GM19467 (cell line): ENCODE data around the gene CARTPT.
A peak's percentile ranks its signal among the peaks of the same experiment; 100 is the strongest.

ENCODE experiments used
- ATAC-seq: cut with Tn5 transposase; IDR thresholded peaks from one replicate; pipeline ENCODE4 v1.9.1; 2021; ENCODE audit warnings: mild to moderate bottlenecking, moderate library complexity; ENCODE audit not compliant: unreplicated experiment

The CARTPT gene

DNA sequence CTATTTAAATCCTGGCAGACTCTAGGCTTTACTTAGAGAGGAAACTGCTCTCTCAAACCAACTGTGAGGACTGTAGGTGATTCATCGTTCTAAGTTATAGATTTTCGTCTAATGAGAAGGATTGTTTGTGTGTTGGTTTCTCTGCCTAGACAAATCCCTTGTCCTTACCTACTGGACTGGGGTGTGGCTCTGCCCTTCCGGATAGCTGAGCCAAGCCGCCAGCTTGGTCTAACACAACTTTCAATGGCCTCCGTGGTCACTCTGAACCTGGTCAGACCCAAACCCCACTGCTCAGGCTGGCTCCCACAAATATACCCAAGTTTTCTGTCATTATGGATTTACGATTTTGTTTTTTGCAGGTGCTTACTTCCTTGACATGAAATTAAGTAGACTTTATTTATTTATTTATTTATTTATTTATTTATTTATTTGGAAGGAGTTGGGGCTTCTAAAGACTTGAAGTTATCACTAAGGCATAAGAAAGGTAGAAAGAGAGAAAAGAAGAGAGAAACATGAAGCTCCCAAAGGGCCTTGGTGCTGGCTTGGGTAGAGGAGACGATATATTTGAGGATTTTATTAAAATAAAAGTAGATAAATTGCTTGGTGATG is 19.0 kb downstream of the CARTPT start:
- no peak for ATAC-seq

DNA sequence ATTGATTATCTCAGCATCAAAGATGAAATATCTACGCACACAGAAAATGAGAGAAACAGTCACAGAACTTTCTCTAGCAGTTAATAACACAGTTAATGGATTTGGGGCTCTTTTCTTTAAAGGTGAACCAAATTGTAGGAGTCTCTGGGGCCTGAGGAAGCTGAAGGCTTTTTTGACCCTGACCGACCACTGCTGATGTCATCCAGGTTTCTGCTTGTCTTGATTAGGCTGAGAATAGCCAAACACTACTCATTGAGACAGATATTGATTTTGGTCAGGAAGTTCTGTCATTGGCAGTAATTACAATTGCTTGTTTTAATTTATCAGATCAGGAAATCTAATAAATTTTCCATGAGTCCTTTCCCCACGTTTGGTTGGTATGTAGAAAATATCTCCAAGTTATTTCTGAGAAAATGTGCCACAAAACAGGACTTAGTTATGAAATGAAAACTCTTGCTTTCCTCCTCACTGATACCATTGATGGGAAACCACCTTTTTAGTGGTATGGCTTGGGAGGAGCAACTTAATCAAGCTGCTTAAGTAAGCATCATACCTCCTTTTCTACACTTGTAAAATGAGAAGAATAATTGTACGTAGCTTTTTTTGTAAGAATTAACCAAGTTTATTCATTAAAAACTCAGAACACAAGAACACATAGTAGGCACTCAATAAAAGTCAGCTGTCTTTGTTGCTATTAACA is 19.7 kb downstream of the CARTPT start:
- no peak for ATAC-seq

DNA sequence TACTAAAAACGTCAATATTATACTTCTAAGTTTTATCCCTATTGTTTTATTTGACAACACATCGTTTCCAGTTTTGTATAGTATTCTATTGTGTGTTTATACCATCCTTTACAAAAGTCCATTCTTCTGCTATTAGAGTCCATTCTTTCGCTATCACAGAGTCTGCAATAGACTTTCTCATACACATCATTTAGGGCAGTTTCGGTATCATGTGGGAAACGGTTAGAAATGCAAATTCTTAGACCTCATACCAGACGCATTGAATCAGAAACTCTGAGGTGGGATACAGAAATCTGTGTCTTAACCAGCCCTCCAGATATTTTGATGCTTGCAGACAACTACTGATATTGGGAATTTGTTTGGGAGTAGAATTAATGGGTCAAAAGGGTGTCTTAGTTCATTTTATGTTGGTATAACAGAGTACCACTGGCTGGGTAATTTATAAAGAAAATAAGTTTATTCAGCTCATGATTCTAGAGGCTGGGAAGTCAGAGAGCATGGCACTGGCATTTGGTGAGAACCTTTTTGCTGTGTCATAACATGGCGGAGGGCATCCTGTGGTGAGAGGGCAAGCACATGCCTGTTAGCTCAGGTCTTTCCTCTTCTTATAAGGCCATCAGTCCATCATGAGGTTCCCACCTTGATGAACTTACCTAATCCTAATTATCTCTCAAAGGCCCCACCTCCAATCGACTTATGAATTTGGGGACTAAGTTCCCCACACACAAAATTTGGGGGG is 21.1 kb downstream of the CARTPT start:
- ATAC-seq: peak; percentile 75

DNA sequence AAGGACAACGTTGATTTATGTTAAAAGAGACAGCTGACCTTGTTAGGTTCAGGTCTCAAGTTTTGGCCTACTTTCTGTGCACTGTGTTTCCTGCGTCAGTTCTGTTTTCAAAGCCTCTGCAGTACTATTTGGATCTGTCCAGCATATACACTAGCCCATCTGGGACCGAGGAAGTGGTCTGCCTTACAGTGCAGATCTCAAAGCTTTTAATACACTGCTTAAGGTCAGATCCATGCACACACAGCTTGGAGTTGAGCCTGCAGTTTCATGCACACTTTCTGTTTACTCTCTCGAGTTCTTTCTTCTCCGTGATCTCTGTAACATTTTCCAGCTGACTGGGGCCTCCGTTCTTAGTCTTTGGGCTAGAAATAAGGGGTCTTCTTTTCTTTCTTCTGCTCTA is 24.1 kb downstream of the CARTPT start:
- ATAC-seq: no peak

DNA sequence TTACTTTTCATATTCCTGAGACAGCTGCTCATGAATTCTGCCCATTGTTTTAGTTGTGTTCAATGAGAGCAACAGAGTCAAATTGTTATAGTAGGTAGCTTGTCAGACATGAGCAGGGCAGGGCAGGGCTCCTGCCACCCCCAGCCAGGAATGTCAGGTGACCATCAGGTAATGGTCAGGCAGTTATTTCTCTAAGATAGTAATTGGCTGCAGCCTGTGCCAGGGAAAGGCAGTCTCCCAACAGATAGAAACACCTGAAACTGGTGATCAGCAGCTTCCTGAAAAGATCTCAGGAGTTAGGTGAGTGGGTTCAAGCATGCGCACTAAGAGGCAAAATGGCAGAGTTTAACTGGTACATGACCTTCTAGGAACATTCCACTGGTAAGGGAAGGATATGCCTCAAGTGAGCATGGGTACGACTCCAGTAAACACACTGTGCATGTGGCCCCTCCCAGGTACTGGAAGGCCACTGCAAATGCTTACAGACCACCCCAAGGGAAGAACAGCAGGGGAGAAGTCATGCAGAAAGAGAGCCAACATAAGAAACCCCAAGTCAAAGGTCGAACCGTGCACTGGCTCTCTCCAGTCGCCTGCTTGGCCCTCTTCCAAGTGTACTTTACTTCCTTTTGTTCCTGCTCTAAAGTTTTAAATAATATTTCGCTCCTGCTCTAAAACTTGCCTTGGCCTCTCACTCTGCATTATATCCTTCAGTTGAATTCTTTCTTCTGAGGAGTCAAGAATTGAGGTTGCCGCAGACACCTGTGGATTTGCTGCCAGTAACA is 25.1 kb downstream of the CARTPT start:
- ATAC-seq: no peak

DNA sequence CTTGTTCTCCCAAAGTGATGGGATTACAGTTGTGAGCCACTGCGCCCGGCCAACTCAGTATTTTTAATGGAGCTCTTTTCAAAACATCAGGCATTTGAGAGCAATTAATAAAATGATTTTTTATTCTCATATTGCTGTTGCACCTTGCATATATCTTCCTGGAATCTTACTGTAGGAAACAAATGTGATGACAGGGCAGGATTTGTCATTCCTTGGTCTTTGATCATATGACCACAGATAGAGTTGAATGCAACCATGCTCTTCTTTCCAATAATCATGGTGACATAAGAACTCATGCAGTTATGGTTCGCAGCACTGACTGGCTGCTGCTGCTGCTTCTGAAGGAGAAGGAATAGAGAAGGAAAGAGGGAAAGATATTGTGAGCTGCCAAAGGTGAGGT is 28.1 kb downstream of the CARTPT start:
- no peak for ATAC-seq

DNA sequence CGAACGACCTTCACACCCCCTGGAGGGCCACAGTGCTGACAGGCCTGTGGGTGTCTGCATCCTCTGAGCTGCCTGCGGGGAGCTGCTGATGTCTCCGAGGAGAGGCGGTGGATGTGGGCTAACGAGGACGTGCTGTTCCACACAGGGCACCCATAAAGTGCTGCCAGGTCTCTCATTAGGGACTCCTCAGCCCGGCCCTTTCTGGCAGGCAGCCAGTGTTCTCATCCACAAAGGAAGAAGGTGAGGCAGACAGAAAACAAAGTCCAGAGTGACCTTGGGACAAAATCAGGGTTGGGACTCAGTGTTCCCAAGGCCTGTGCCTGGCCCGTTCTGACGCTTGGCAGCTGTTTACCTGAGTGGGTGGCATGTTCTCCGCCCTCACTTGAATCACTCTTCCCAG is 29.3 kb downstream of the CARTPT start:
- no peak for ATAC-seq

DNA sequence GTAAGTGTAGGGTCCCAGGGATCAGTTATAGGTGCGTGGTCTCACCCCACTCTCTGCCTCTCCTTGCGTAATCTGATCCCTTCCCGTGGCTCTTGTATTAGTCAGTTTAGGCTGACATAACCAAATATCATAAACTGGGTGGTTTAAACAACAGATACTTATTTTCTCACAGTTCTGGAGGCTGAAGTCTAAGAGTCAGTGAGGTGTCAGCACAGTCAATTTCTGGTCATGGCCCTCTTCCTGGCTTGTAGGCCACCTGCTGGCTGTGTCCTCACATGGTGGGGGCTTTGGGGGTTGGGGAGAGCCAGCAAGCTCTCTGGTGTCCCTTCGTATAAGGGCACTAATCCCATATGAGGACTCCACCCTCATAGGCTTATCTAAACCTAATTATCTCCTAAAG is 32.3 kb downstream of the CARTPT start:
- no peak for ATAC-seq

DNA sequence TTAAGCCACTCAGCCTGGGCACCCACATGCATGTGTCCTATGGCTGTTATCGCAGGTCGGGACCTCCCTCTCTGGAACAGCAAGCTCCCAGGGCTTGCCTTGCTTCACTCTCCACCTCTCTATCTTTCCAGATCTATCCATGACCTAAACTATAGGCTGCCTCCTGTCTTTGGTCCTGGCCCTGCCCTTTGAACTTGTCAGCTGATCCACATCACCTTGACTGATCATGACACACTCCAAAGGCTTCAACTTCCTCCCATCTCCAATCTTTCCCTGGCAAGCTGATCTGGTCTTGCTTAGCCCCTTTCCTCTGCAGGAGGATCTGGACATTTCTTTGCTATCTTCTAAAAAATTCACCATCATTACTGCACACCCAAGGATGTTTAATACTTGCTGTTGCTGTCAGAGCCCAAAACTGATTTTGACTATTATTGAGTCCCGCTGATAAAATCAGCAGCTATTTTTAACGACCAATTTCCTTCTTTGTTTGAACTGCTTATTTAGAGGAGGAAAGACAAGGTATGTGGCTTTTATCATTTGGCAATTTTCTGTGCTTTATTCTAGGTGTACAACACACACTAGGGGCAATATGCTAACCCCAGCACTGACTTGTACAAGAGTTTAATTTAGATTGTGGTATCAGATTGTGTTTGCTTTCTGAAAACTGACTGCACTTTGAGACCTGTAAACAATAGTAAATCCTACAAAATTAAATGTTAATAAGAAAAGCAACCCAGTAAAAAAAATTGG is 33.5 kb downstream of the CARTPT start:
- ATAC-seq: no peak

DNA sequence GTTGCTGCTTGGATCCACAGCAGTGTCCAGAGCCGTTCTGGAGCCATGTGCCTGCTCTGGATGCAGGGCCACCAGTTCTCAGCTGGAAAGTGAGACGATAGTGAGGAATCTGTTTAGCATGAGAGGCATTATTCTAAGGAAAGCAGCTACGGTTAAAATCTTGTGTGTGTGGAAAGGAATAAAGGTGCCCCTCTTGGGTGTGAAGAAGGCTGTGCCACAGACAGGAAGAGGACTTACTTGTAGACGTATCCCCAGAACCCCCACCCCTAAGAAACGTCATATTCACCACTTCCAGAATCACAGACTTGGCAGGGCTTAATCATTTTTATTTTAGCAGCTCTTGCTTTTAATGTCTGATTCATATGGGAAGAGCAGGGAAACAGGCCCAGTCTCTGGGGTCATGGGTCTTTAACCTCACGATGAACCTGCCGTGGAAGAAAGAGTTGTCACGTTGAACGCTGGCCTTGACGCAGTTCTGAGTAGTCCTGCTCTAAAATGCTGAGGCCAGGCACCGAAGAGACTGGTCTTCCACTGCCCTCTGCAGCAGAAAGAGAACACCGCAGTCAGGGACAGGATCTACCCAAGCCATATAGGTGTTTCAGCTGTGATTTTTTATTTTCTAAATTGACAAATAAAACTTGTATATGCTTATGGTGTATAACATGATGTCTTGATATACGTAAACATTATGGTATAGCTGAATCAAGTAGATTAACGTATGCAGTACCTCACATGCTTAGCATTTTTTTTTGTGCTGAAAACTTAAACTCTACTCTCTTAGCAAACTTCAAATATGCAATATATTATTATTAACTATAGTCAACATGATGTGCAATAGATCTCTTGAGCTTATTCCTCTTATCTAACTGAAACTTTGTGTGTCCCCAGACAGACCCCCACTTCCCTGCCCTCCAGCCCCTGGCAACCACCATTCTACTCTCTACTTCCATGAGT is 38.8 kb downstream of the CARTPT start:
- peak; percentile 87 for ATAC-seq

DNA sequence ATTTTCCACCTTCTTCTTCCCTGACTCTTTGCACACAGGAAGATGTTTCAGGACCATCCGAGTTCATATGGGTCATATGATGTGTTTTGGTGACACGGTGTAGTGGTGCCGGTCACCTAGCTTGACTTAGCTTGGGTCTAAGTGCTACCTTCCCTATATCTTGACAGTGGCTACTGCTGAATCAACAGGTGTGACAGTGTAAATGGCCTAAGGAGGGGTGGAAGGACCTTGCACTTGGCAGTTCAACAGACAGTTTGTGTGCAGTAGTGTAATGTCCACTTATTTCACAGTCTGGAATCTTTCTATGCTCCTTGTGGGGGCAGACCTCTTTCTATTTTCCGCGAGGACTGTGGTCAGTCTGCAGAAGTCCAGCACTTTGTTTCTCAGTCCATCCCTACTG is 43.8 kb downstream of the CARTPT start:
- no peak for ATAC-seq

DNA sequence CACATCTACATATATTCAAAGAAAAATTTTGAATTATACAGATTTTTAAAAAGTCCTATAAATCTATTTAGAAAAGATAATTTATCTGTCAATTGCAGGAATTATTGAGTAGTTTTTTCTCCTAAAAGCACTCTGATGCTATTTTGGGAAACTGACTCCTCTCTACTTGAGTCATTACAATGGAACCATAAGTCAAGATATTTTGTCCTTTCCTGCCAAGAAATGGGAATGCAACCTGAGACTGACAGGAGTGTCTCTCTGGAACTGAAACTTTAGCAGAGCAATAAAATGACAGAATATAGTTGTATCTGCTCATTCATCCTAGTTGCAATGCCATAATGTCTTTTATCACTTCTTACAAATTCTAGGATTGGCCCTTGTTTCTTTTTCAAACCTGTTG is 48.6 kb downstream of the CARTPT start:
- ATAC-seq: no peak

DNA sequence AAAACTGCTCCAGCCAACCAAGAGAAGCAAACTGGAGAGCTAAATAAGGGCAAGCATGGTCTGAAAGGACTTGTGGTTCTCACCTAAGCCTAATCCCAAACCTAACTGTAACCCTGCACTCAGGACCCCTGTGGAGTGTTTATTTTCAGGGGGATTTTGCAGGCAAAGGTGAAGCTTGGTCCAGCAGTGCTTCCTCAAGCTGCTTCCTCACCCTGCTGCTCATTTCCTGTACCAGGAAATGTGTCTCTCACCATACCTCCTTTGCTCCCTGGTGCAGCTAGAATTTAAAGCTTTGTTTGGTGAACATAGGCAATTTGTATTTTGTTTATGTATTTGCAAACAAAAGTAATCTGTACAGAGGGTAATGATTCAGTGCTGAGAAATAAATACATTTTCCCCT is 50.2 kb downstream of the CARTPT start:
- no peak for ATAC-seq

DNA sequence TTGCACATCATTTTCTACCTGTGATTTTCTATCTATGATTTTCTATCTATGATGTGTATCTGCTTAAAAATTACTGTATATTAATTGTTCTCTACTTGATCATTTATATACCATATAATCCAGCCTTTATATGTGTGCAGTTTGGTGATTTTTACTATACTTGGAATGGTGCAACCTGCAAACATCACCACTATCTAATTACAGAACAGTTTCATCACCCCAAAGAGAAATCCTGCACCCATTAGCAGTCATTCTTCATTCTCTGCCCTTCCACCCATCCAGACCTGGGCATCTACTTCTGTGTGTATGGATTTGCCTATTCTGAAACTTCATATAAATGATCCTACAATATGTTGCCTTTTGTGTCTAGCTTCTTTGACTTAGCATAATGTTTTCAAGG is 51.3 kb downstream of the CARTPT start:
- ATAC-seq: no peak
